H1 (cell line): ENCODE measurements around the gene CD300E. TPM values are rescaled to one million over a fixed set of nuclear protein-coding genes. Genes with fewer than 3 reads are reported as not detected.

Source experiments
- EGR1 ChIP-seq: IDR thresholded peaks from 2 replicates; pipeline ENCODE4 v1.6.1; 2011; ENCODE audit warnings: low read depth, low read length, borderline replicate concordance
- RXRA ChIP-seq: IDR thresholded peaks from 2 replicates; pipeline ENCODE4 v1.6.1; 2011; ENCODE audit warnings: low read depth, mild to moderate bottlenecking, low read length, moderate library complexity; ENCODE audit not compliant: insufficient read depth
- polyA plus RNA-seq, 7 experiments: library from polyadenylated mRNA; depleted of rRNA in 3 of 7; stranded (reverse) in 5 of 7; unstranded in 2 of 7; fragments of >200 nt in 5 of 7; fragments of 200-250 nt in 2 of 7; gene quantifications; 1 replicate in 5 of 7; 2 replicates in 1 of 7; 4 replicates in 1 of 7; pipeline versions ENCODE4 v1.2.1 to v1.2.3, GENCODE V29; 2011 to 2013; ENCODE audit warnings: missing spikeins in 2 of 7, mixed read lengths in 2 of 7
- total RNA-seq: library from RNA; stranded (reverse); fragmentation: NEBNext Ultra II Directional; extraction: Animal tissue kit (Norgen Biotek cat#: 25700); gene quantifications from 2 replicates; pipeline ENCODE4 v1.2.1, GENCODE V29; 2021

Gene CD300E
- total and polyA plus RNA-seq, 2 of the 8 experiments (the other 6 are each of a cell fraction or from before 2014, with no cell fraction given): not detected

DNA sequence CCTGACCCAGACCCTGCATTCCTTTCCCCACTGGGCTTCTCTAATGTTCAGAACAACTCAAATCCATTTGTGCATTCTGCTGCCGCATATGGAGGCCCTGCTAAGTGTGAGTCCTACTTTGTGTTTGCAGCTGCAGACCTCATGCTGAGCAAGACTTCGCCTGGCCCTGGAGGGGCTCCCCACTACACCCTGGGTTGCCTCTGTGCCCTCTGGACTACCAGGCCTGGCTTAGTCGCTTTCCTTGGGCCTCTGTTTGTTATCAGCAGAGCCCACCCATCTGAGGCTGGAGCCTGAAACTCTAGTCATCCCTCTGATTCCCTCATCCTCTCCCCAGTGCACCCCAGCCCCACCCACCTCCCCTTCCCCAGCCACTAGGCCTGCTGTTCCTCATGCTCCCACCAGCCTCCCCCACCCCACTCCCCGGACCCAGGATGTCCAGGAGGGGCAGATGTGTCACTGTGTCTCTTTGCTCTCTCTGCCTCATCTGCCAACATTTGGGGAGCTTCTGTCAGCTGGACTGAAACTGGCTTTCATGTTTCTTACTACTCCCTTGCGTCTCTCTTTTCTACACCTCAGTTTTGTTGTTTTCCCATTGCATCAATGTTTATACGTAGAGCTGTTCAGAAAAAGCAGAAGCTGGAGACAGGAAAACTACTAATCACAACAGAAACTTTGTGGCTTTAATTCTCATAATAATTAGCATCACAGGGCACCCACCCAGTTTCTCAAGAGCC is 17.9 kb upstream of the CD300E start (continued):
- TF ChIP-seq EGR1 (no peak), RXRA (no peak)
